Motor neuron (in vitro differentiated cells): ENCODE data around the gene TMEM59L. TPM values are rescaled to one million over a fixed set of nuclear protein-coding genes. Genes with fewer than 3 reads are reported as not detected.

ENCODE experiments used
- ATAC-seq, 8 experiments: fragments of 200-7000 bp; cut with Tn5 transposase; replicated peaks in 6 of 8; 2 replicates each; pipeline ENCODE4 v1.8.0; 2021; ENCODE audit warnings: mild to moderate bottlenecking in 8 of 8, moderate library complexity in 8 of 8
- H3K27ac ChIP-seq, 2 donors: fragments of 250-450 bp; sonication (Bioruptor Pico); 2 replicates each; pipeline ENCODE4 v1.9.0; 2021; ENCODE audit warnings: antibody characterized with exemption in 2 of 2, mild to moderate bottlenecking in 2 of 2, moderate library complexity in 1 of 2
- H3K4me1 ChIP-seq, 2 donors: fragments of 250-450 bp; sonication (Bioruptor Pico); replicated peaks in 1 of 2; 2 replicates each; pipeline ENCODE4 v1.6.1; 2021; ENCODE audit warnings: antibody characterized with exemption in 2 of 2, mild to moderate bottlenecking in 2 of 2, moderate library complexity in 1 of 2
- H3K4me3 ChIP-seq, 5 donors: fragments of 250-450 bp; sonication (Bioruptor Pico); 2 replicates each; pipeline ENCODE4 v1.9.0; 2021; ENCODE audit warnings: antibody characterized with exemption in 5 of 5, mild to moderate bottlenecking in 5 of 5, moderate library complexity in 4 of 5
- WGBS, 10 experiments: fragments of 450-650 bp; shearing (Covaris generic); methylation state at CpG; one replicate each; pipeline ENCODE4 v1.0.0; 2022; 5-methylcytosine and 5-hydroxymethylcytosine counted together
- in situ Hi-C, 9 experiments: fragments of 400-800 bp; cut with MboI; loops; one replicate each; pipeline ENCODE4 v1.15.0; 2021; ENCODE audit warnings: low sequenced_read_pairs in 9 of 9, low pct_unique_long_range_greater_than_20kb in 2 of 9; ENCODE audit not compliant: unreplicated experiment in 9 of 9
- total RNA-seq, 8 experiments: library from RNA; unstranded; fragments of 300-600 nt; gene quantifications; 2 replicates each; pipeline versions ENCODE4 v1.2.3 to v1.2.4, GENCODE V29; 2022

The TMEM59L gene
- total RNA-seq, 8 experiments from 2014 or later = 0.41 to 67.6 (median 25.4) TPM

DNA sequence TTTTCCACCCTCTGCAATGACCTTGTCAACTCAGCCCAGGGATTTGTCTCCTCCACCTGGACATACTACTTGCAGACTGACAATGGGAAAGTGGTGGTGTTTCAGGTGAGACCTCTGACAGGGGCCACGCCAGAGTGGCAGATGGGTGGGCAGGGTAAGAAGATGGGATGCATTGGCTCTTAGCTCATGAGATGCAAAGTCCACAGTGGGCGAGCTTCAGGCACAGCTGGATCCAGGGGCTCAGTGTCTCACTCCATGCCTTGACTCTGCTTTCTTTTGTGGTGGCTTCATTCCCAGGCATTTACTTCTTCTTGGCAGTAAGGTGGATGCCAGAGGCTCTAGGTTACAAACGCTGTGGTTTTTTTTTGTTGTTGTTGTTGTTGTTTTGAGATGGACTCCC lies 3.4 kb downstream of the TMEM59L start:
- Histone ChIP-seq H3K4me1 (peaks cover 13 to 17% of the 10 kb centered on the region in 2 donors), H3K27ac (no peak overlapping the region), H3K4me3 (no peak overlapping the region)
- no peak for ATAC-seq
- in situ Hi-C loops = no loop called here
- 17 to 80% (median 66%) methylated on average over 1 of the region's 3 CpGs; no CpG with 5 or more reads in 6 of the 10 experiments for WGBS, 10 experiments

DNA sequence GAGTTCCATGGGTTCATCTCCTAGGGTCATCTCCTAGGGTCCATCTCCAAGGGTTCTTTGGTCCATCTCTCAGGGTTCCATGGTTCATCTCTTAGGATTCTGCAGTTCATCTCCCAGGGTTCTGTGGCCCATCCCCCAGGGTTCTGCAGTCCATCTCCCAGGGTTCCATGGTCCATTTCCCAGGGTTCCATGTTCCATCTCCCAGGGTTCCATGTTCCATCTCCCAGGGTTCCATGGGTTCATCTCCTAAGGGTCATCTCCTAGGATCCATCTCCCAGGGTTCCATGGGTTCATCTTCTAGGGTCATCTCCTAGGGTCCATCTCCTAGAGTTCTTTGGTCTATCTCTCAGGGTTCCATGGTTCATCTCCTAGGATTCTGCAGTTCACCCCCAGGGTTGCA lies 4.9 kb downstream of the TMEM59L start:
- peaks cover 6 to 7% of the 10 kb centered on the region in 2 donors for H3K4me1 ChIP-seq
- no peak for ATAC-seq
- no peak overlapping the region for H3K4me3 ChIP-seq
- H3K27ac ChIP-seq = no peak overlapping the region
- in situ Hi-C loops = no loop called here

DNA sequence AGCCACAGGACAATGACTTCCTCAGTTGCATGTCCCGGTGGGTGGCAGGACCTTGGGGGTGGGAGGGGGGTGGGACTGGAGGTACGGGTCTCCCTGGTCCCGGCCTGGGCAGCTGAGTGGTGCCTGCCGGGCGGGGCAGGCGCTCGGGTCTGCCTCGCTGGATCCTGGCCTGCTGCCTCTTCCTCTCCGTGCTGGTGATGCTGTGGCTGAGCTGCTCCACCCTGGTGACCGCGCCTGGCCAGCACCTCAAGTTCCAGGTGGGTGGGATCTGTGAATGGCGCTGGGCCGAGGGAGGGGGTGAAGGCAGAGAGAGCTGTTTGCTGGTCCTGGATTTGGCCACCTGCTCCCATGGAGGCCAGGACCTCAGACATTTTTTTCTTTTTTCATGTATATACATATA lies 5.6 kb downstream of the TMEM59L start:
- no peak overlapping the region for H3K27ac ChIP-seq
- H3K4me3 ChIP-seq = no peak overlapping the region
- WGBS, 10 experiments = no CpG with 5 or more reads among the region's 13 CpGs
- ATAC-seq = no peak
- peaks cover 6 to 7% of the 10 kb centered on the region in 2 donors for H3K4me1 ChIP-seq
- in situ Hi-C loops = no loop called here

DNA sequence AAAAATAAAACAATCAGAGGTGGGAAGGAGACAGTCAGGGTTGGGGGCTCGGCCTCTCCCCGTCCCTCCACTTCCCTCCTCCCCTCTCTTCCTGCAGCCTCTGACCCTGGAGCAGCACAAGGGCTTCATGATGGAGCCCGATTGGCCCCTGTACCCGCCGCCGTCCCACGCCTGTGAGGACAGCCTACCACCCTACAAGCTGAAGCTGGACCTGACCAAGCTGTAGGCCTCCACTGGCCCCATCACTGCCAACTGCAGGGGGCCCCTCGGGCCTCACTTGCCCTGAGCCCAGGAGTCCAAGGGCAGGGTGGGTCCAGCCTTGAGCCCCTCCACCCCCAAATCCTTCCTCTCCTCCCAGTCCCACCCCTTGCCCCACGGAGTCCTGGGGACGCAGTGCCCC lies 7.6 kb downstream of the TMEM59L start:
- WGBS, 10 experiments = 80% methylated on average over 1 of the region's 10 CpGs; no CpG with 5 or more reads in 9 of the 10 experiments
- no peak for ATAC-seq
- in situ Hi-C loops = no loop called here
- H3K4me1 ChIP-seq = no peaks in the 10 kb centered on the region
- no peak overlapping the region for H3K27ac ChIP-seq
- no peak overlapping the region for H3K4me3 ChIP-seq

DNA sequence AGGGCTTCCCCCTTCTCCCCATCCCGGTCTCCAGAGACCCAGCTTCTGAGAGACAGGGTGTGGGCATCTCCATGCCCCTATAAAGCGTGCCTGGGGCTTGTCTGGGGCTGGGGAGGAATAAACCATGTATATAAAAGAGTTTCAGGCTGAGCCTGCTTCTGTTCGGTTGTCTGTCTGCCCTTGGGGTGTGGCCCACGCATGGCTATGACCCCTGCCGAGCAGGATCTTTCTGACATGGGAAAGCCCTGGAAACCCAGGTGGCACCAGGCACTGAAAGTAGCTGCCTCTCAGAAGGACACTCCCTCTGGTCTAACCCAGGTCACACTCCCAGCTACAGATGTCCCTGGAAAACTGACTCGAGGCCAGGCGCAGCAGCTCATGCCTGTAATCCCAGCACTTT lies 8.2 kb downstream of the TMEM59L start:
- no peaks in the 10 kb centered on the region for H3K4me1 ChIP-seq
- H3K4me3 ChIP-seq = no peak overlapping the region
- WGBS, 10 experiments = 23 to 87% (median 50%) methylated on average over 1 to 4 of the region's 7 CpGs; no CpG with 5 or more reads in 5 of the 10 experiments
- in situ Hi-C loops = no loop called here
- no peak overlapping the region for H3K27ac ChIP-seq
- ATAC-seq = peak in 3 of 8 experiments; percentile 16 to 62 (median 25)

DNA sequence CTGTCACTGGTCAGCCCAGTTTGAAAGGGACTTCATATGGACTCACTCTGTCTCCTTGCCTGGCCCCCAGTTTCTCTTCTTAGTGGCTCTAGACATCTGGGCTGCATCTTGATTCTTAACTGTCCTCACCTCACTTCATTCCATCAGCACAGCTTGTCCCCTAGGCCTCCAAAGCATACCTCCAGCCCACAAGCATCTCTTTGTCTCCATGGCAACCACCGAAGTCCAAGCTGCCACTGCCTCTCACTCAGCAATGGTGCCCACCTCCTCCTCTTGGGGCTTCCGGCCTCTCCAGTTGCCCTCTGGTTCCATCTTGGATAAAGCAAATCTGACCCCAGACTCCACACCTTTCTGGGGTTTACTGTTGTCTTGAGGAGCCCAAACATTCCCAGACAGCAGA lies 14.2 kb downstream of the TMEM59L start:
- no peak overlapping the region for H3K27ac ChIP-seq
- in situ Hi-C loops = no loop called here
- 38 to 60% (median 43%) methylated on average over 1 to 2 of the region's 2 CpGs; no CpG with 5 or more reads in 7 of the 10 experiments for WGBS, 10 experiments
- no peak overlapping the region for H3K4me3 ChIP-seq
- H3K4me1 ChIP-seq = peaks cover 9% of the 10 kb centered on the region in 2 donors
- peak in 3 of 8 experiments; percentile 34 to 56 (median 37) for ATAC-seq

DNA sequence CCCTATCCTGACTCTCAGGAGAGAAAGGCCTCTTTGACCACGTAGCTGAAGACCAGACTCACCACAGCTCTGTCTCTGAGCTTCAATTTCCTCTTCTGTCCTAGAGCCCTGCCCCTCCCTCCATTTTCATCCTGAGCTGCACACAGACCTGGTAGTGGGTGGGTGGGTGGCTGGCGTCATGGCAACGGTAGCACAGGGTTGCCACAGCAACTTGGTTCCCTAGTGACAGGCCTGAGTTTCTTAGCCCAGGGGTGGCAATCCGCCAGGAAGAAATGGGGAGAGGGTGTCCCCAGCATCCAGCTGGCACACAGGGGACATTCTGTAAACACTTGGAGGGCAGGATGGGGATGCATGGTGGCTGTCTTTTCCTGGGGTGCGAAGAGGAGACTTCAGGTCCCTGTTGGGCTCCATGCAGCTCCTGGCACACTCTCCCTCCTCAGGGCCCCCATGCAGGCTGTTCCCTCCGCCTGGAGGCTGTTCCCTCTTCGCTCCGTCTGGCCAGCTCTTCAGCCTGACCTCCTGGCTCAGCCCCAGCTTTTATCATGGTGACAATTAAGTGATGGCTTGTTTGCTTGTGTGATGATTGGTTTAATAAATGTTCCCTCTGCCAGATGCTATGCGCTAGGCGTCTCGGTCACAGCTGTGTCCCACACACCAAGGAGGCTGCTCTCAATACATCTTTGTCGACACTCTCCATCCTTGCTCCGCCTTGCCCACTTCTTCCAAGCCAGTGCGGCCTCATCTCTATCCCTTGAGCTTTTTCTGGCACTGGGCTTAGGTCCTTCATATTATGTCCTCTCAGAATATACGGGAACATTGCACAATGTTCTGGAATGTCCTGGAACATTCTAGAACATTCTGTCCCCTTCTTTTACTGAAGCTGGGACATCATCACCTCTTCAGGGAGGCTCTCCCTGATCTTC lies 16.8 kb downstream of the TMEM59L start:
- no peak overlapping the region for H3K27ac ChIP-seq
- 0 to 62% (median 40%) methylated on average over 1 to 5 of the region's 15 CpGs; no CpG with 5 or more reads in 3 of the 10 experiments for WGBS, 10 experiments
- peaks cover 9% of the 10 kb centered on the region in 2 donors for H3K4me1 ChIP-seq
- H3K4me3 ChIP-seq = no peak overlapping the region
- ATAC-seq = peak in 5 of 8 experiments; percentile 74 to 85 (median 80)
- in situ Hi-C loops = no loop called here

DNA sequence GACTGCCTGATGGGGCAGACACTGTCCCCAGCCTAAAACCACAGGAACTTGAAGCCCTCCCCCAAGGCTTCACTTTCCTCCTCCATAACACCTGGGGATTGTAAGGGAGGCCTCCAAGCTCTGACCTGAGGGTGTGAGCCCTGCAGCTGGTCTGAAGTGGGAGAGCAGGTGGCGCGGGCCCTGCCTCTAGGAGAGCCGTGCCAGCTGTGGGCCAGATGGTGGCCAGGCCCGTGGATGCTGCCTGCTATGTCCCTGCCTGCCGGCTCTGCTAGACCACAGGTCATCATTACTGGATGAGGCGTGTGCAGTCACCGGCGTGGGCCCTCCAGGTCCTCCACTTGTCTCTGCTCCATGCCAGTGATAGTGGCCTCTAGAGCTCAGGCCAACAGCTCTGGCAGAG lies 20.7 kb downstream of the TMEM59L start:
- Histone ChIP-seq H3K4me3 (no peak overlapping the region), H3K4me1 (peaks cover 27 to 28% of the 10 kb centered on the region in 2 donors), H3K27ac (no peak overlapping the region)
- no peak for ATAC-seq
- in situ Hi-C loops = no loop called here
- WGBS, 10 experiments = 40% methylated on average over 3 of the region's 8 CpGs; no CpG with 5 or more reads in 9 of the 10 experiments

DNA sequence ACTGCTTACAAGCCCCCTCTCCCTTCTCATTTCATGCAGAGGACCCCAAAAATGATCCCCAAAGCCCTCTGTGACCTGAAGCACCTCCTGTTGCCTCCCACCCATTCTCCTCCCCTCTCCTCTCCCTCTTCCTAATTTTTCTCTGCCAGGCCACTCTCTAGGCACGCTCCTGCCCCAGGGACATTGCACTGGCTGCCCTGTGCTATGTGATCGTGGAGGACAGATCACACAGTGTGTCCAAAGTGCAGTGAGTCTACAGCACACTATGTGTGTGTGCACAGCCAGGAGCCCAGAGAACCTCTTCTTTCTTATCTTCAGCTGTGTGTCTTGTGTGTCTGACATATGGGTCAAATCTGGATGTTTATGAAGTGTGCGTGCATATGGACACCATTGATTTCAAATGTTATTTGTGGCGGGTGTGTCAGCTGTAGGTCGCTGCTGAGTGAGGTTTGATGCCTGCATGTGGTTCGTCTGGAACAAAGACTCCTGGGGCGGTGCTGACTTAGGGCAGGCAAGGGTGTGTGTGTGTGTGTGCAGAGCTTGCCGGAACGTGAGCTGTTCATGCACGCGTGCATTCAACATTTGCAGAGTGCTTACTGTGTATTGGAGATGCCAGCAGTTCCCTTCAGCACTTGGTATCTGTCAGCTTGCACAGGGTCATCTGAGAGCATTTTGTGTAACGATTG lies 22.1 kb downstream of the TMEM59L start:
- ATAC-seq = peak in 3 of 8 experiments; percentile 5 to 53 (median 50)
- Histone ChIP-seq H3K4me3 (peak overlapping the region in 1 of 5 donors; percentile 10), H3K27ac (no peak overlapping the region), H3K4me1 (peaks cover 21 to 24% of the 10 kb centered on the region in 2 donors)
- 18 to 67% (median 55%) methylated on average over 1 to 6 of the region's 12 CpGs; no CpG with 5 or more reads in 2 of the 10 experiments for WGBS, 10 experiments
- in situ Hi-C loops = no loop called here

DNA sequence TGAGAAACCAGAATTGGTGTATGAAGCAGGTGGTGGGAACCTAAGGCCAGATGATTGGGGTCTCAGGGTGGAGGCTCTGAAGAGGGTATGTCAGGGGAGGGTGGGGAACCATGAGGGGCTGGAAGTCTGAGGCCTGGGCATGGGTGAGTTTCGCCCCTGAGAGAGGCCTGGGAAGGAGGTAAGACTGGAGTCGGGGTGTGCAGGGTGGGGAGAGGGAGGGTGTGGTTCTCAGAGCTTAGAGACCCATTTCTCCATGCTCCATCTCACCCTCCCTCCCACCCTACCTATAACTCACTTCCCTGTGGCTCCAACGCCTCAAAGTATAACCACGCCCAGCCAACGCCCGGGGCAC lies 23.1 kb downstream of the TMEM59L start:
- Histone ChIP-seq H3K27ac (no peak overlapping the region), H3K4me3 (peak overlapping the region; percentile 46 to 86 (median 74)), H3K4me1 (peaks cover 21% of the 10 kb centered on the region in 2 donors)
- in situ Hi-C loops = no loop called here
- ATAC-seq = no peak
- no CpG with 5 or more reads among the region's 6 CpGs for WGBS, 10 experiments

DNA sequence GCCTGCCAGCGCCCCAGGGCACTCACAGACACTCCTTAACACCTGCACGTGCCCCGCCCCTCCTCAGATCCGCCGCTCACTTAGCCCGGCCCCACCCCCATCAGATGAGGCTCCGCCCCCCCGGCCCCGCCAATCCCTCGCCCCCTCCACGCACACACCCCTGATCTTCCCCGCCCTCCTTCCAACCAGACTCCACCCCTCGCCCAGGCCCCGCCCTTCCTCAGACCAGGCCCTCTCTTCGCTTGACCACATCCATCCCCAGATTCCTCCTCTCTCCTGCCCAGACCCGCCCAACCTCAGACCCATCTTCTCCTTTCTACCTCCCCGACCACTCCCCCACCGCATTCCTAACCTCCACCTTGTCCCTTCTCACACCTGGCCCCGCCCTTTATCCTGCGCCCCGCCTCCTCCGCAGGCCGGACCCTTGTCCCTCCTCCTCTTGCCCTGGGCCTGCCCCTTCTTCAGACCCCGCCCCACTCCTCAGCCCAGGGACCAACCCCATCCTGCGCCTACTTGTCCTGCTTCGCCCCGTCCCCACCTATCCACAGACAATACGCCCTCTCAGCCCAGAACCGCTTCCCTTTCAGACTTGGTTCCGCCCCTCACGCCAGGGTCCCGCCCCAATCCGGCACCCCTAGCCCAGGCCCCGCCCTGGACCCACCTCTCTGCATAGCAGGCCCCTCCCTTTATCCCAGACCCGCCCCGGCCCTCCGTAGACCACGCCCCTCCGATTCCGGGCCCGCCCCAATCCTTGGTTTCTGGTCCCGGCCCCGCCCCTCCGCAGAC lies 23.7 kb downstream of the TMEM59L start:
- Histone ChIP-seq H3K4me3 (peak overlapping the region; percentile 46 to 86 (median 74)), H3K27ac (peak overlapping the region; percentile 36 to 70), H3K4me1 (peaks cover 21% of the 10 kb centered on the region in 2 donors)
- WGBS, 10 experiments = no CpG with 5 or more reads among the region's 44 CpGs
- ATAC-seq = peak; percentile 86 to 94 (median 90)
- in situ Hi-C loops = no loop called here

DNA sequence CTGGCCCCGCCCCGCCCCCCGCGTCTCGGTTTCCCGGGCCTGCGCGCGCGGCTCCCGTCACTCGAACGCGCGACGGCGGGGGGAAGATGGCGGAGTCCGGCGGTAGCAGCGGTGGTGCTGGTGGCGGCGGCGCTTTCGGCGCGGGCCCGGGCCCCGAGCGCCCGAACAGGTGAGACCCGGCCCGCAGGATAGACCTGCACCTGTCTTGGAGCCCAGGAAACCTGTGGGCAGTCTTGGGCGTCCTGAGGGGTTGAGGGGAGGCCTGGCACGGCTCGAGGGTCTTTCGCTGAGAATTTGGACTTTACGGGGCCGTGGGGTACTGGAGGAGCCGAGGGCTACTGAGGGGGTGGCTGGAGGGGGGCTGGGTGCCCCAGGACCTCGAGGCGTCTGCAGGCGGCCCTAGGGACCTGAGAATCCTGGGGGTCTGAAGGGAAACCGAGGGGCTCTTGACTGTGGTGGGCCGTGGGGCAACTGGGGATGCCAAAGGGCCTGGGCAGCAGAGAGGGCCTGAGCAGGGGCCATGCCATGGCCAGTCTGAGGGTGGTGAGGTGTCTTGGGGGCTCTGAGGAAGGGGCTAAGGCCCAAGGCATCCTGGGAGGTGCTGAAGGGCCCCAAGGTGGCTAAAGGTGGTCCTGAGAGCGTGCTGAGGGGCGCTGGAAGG lies 24.4 kb downstream of the TMEM59L start, which contains the start of gene KLHL26:
Gene KLHL26 (plus strand): TSS at position 60 of the 661 bp plus-strand sequence. CDS start 27 bp downstream, at position 87.
- peak within 1 kb of the TSS; percentile 46 to 86 (median 74) for H3K4me3 ChIP-seq
- WGBS, 10 experiments = 67% methylated on average over 2 of the region's 47 CpGs; no CpG with 5 or more reads in 9 of the 10 experiments
- in situ Hi-C loops = no loop called here
- ATAC-seq = no peak
- peak within 1 kb of the TSS; percentile 44 to 81 for H3K27ac ChIP-seq
- peaks cover 21% of the 10 kb centered on the region in 2 donors for H3K4me1 ChIP-seq
